ENCODE measurements around the gene CDK14. TPM values are rescaled to one million over a fixed set of nuclear protein-coding genes. Genes with fewer than 3 reads are reported as not detected.
A peak's percentile ranks its signal among the peaks of the same experiment; 100 is the strongest.

CDK14 gene
- total RNA-seq, 1 donor from 2014 or later = 58.6 TPM

DNA sequence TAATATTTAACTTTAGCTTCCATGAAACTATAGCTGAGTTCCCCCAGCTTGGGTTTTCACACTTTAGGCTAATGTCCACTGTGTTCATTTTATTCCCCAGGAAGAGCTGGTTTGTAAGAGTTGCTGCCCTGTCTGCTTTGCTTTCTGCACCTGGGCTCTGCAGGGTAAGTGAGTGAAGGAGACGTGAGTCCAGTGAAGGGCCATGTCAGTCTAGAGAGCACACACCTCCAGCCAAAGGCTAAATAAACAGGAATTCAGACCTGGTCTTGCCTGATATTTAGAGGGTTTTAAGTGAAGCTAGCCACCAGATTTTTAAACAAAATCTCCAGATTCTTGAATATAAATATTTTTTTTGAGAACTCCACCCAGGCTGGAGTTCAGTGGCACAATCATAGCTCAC, 643.7 kb downstream of the CDK14 start:
- peaks cover 16% of the 10 kb centered on the region for H3K4me1 ChIP-seq
- intact Hi-C loops (cut with DNase I) = no loop called here

DNA sequence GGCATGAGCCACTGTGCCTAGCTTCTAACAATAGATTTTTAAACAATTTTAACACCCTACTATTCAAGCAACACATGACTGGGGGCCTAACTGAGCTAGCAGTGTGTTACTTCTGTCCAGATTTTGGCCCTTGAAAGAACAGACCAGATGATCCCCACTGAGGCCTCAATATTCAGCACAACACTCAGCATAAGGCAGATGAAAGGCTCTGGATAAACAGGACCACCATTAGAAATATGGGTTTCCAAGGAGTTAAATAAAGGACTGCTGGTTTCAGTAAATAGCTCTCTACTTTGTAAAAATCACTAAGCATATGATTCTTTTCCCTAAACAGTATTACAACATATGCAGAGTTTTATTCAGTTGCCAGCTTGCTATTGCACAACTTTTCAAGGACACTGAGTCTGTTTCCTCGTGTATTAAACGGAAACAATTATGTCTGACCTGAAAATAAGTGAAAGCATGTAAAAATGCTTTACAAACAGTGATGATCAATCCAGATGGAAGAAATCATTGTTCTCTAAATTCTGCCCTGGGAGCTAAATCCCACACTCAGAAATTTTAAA, 644.3 kb downstream of the CDK14 start:
- Histone ChIP-seq H3K36me3 (no peaks in the 10 kb centered on the region), H3K9me3 (no peaks in the 10 kb centered on the region), H3K4me3 (no peak overlapping the region), H3K27ac (peak overlapping the region; percentile 61), H3K27me3 (ENCODE audit: low read depth) (no peaks in the 10 kb centered on the region), H3K4me1 (peaks cover 16% of the 10 kb centered on the region)
- no peak for TF ChIP-seq CTCF (IDR thresholded peaks at IDR 0.05)
- intact Hi-C loops (cut with DNase I) = no loop called here
- ATAC-seq = peak; percentile 69 to 80
- DNase-seq = no peak

More for the DNA sequence above, 643.7 kb downstream of the CDK14 start:
- no peaks in the 10 kb centered on the region for H3K9me3 ChIP-seq
- H3K27ac ChIP-seq = peak overlapping the region; percentile 61
- H3K36me3 ChIP-seq = no peaks in the 10 kb centered on the region
- no peak for TF ChIP-seq CTCF (IDR thresholded peaks at IDR 0.05)
- ATAC-seq = peak; percentile 46 to 53
- DNase-seq = no peak
- no peaks in the 10 kb centered on the region for H3K27me3 ChIP-seq (ENCODE audit: low read depth)
- H3K4me3 ChIP-seq = no peak overlapping the region

DNA sequence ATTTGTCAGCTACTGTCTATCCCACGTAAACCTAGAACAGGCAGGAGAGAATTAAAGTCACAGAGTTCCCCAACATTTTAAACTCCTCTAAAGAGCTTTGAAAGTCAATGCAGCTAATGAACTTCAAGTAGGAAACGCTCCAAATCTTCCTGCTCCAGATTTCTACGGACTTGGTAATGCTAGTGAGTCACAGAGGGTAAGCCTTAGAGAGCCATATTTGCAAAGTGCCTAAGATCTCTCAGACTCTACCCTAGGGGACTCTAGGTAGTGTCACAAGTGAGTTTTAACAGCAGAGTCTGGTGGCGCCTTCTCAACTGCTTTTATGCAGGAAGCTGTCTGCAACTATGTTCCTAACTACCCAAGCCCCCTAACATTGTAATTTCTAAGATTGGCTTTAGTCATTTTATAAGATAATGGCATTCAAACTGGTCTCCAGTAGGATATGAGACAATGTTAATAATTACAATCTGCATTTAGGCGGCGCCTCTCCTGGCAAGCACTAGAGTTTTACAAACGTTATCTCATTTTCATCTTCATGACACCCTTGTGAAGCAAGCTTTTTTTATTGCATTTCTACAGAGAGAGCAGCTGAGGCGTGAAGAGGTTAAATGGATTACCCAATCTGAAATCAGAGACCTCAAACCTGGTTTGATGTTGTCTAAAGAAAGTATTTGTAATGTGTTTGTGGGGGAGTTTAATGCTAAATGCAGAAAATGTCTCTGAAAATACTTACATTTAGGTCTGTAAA, 646.1 kb downstream of the CDK14 start:
- TF ChIP-seq CTCF (IDR thresholded peaks at IDR 0.05) = no peak
- H3K27ac ChIP-seq = no peak overlapping the region
- intact Hi-C loops (cut with DNase I) = no loop called here
- DNase-seq = no peak
- peak; percentile 46 to 72 for ATAC-seq
- H3K4me1 ChIP-seq = peaks cover 16% of the 10 kb centered on the region
- H3K9me3 ChIP-seq = no peaks in the 10 kb centered on the region
- H3K27me3 ChIP-seq (ENCODE audit: low read depth) = no peaks in the 10 kb centered on the region
- H3K4me3 ChIP-seq = no peak overlapping the region
- H3K36me3 ChIP-seq = no peaks in the 10 kb centered on the region

DNA sequence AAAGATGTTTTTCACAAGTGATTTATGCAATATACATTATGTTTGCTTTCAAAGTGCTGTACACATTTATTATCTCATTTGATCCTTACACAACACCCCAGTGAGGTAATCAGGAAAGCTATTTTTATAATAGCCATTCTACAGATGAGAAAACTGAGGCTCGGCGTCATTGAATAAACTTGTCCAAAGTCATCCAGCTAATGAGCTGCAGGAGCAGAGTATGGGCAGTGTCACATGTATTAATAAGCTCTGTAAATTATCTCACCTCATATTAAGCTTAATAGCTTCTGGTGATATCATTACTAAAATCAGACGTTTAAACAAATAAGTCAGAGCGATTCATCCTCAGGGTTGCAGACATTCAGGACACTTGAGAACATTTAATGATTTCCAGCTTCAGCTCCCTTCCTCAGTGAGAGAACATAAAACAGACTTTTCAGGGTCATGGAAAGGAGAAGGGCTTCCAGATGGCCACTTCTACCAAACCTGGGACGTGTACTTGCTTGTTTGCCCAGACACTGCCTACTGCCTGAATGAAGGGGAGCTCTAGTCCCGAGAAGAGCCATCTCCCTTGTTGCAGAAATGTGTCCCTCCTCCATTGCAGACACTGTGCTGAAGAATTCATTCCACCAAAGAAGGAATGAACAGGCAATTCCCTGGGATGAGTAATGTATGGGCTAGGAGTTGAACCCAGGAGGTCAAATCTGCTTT, 647.6 kb downstream of the CDK14 start:
- Histone ChIP-seq H3K36me3 (no peaks in the 10 kb centered on the region), H3K27ac (no peak overlapping the region), H3K4me1 (peaks cover 16% of the 10 kb centered on the region), H3K27me3 (ENCODE audit: low read depth) (no peaks in the 10 kb centered on the region), H3K4me3 (no peak overlapping the region), H3K9me3 (no peaks in the 10 kb centered on the region)
- ATAC-seq (no peak), DNase-seq (no peak)
- intact Hi-C loops (cut with DNase I) = no loop called here
- TF ChIP-seq CTCF (IDR thresholded peaks at IDR 0.05) = no peak

DNA sequence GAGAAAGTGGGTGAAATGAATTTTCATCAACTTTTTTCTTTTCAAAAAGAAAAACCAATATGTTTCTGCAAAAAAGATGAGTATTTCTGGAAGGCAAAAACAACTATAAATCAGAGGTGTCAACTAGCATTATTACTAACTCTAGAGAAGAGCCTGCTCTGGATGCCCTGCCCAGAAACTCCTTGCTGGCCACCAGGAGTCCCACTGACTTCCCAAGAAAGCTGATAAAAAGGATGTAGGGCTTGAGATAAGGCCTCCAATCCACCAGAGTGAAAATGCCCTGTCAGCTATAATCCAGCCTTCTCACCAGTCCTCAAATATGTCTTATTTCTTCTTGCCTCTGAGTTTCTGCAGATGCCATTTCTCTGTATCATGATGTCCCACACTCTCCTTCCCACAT, 651.4 kb downstream of the CDK14 start:
- no peak for DNase-seq

More for the DNA sequence above, 651.4 kb downstream of the CDK14 start:
- Histone ChIP-seq H3K36me3 (no peaks in the 10 kb centered on the region), H3K4me3 (no peak overlapping the region), H3K4me1 (no peaks in the 10 kb centered on the region), H3K27ac (no peak overlapping the region), H3K27me3 (ENCODE audit: low read depth) (no peaks in the 10 kb centered on the region), H3K9me3 (no peaks in the 10 kb centered on the region)
- intact Hi-C loops (cut with DNase I) = no loop called here
- TF ChIP-seq CTCF (IDR thresholded peaks at IDR 0.05) = no peak
- ATAC-seq = no peak

Data from lower lobe of right lung (tissue), 2 donors.